GM18511 (cell line): ENCODE results near the gene FAM193B.
A peak's percentile ranks its signal among the peaks of the same experiment; 100 is the strongest.
"Not testable (repeated sequence)": the region's sequence is repeated elsewhere in the genome, so short reads cannot be mapped to it uniquely, and the experiment has no call there.

Experiments used
- ATAC-seq: cut with Tn5 transposase; IDR thresholded peaks from one replicate; pipeline ENCODE4 v1.9.1; 2021; ENCODE audit warnings: mild to moderate bottlenecking, moderate library complexity; ENCODE audit not compliant: unreplicated experiment

The FAM193B gene

DNA sequence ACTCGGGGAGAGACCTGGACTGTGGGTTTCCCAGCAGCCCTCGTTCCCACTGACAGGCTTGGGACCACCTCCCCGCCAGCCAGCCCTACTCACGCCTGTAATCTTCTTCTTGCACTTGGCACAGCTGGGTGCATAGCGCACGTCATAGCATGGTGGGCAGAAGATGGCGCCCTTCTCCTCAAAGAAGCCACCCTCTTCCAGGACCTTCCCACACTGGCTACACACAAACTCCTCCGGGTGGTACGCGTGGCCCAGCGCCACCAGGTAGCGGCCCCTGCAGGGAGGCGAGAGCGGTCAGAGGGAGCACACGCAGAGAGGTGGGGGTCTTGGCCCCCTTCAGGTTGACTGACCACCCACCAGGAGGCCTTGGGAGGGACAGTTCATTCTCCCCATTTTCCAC lies 66.4 kb downstream of the FAM193B start:
- ATAC-seq: no peak

DNA sequence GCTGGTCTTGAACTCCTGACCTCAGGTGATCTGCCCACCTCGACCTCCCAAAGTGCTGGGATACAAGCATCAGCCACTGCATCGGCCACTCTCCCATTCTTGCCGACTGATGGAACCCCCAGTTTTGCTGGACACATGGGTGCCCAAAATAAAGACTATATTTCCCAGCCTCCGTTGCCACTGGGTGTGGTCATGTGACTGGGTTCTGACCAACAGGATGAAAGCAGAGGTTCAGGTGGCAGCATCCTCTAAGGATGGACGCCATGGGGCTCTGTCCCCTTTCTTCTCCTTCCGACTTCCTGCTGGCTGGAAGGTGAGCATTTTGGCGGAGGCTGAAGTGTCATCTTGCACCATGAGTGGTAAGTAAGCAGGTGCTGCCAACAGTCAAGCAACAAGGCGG lies 67.2 kb downstream of the FAM193B start:
- ATAC-seq: no peak

DNA sequence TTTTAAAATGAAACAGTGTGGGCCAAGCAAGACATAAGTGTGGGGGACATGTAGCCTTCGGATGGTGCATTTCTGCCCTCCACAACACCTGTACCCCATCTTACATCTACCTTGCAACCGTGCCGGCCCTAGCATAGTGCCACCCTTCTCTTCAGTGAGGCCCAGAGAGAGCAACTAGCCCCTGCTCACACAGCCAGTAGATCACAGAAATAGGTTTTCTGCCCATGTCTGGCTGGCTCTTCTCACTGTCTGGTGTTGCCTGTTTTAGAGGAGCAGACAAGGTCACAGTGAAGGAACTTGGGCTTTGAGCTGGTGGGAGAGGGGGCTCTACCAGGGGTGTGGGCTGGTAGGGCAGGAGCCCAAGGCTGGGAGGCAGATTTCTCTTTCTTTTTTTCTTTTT lies 68.1 kb downstream of the FAM193B start:
- ATAC-seq: no peak

DNA sequence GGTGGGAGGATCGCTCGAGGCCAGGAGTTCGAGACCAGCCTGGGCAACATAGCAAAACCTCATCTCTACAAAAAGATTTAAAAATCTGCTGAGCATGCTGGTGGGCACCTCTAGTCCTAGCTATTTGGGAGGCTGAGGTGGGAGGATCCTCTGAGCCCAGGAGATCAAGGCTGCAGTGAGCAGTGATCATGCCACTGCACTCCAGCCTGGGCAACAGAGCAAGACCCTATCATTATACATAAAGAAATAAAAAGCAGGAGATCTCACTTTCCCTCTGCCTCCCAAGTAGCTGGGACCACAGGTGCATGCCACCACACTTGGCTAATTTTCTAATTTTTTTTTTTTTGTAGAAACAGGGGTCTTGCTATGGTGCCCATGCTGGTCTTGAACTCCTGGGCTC lies 68.6 kb downstream of the FAM193B start:
- not testable (repeated sequence) for ATAC-seq

DNA sequence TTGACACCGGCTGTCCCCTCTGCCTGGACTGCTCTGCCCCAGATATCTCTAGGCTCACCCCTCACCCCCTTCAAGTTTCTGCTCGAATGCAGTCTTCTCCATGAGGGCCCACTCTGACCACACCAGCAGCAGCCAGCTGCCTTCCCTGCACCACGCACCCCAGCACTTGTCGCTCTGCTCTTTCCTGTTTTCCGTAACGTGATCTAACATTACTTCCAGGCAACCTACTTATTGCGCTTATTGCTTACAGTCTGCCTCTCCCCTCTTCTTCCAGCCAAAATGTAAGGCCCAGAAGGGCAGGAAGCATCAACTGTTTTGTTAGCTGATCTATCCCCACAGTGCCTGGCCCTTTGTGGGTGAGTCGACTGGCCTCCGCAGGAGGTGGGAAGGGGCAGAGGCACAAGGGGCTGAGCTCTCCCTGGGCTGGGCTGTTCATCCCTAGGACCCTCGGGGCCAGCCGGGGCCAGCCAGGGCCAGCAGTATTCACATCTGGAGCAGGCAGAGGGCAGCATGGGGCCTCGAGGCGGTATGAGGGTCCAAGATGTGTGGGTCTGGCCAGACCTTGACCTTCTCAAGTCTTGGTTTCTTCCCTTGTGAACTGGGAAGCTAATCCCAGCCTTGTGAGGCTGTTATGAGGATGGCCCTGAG lies 69.3 kb downstream of the FAM193B start:
- no peak for ATAC-seq

DNA sequence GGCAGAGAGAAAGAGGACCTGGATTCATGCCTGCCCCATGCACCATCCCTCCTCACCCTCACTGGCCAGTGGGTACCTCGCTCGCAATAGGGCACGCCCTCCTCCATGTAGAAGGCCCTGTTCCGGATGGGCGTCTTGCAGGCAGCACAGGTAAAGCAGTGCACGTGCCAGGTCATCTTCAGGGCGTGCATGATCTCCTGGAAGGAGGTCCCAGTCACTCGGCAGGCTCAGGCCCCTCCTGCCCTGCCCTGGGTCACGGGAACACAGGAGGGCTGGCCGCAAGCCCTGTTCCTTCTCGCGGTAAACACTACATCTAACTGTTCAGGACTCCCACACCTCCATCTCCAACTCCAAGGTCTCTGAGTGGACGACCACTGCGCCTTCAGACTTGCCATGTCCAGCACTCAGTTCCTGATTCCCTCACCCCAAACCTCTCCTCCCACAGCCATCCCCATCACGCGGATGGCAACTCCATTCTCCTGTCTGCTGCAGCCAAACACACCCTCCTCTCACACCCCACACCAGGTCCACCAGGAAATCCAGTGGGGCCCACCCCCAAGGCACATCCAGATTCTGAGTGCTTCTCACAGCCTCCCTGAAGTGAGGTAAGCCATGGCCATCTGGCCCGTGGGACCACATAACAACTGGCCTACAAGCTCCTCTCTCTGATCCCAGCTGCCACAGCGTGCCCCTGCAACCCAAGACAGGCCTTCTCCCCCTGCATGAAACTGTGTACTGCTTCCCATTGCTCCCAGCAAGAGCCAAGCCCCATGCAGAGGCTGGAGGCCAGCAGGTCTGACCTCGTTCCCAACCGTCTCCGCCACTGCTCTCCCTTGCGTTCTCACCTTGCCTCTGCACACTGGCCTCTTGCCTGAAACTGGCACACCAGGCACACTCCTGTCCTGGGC lies 70.1 kb downstream of the FAM193B start:
- ATAC-seq: no peak

DNA sequence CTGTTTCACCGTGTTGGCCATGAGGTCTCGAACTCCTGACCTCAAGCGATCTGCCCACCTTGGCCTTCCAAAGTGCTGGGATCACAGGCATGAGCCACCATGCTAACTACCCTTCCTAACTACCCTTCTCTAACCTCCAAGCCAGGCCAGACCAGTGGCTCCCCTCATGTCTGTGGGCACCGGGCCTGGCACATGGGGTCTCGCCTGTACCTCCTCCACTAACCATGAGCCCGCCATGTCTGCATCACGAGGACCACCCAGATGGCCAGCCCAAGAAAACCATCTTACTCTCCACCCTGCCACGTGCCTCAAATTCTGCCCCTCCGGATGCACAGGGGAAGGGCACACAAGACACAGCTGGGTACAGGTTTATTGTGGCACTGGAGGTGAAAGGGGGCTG lies 71.3 kb downstream of the FAM193B start:
- ATAC-seq: no peak

DNA sequence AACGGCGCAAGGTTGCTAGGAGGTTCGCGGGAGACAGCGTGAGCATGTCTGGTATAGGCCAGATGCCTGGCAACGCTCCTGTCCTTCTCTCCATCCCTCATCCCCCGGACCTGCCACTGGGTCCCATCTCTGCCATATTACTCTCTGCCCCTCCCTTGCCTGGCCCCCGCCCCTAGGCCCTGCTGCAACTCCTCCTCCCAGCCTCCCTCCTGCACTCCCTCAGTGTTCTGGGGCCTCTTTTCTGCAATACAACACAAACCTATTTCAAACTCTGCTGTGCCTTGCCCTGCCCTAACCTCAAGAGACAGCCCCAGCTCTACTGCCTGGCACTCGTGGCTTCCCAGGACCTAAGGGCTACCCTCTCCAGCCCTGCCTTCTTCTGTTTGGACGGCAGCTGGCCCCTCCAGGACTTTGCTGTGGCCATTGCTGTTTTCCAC lies 72.0 kb downstream of the FAM193B start:
- no peak for ATAC-seq

DNA sequence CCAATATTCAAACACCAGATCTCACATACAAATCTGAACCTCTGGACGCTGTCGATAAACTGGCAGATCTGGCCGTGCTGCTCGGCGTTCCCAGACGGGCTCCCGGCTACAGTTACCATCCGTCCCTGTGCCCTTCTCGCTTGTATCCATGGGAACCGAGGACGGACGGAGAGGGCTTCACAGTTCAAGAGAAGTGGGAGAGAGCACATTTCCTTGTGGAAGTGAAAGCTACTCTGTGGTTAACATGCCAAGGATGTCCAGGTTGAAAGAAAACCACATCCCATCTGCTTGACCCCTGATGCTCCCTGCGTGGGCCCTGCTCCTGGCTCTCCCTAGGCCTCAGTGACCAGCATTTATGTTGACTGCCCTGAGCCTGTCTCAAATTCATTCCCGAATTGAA lies 74.6 kb downstream of the FAM193B start:
- no peak for ATAC-seq

DNA sequence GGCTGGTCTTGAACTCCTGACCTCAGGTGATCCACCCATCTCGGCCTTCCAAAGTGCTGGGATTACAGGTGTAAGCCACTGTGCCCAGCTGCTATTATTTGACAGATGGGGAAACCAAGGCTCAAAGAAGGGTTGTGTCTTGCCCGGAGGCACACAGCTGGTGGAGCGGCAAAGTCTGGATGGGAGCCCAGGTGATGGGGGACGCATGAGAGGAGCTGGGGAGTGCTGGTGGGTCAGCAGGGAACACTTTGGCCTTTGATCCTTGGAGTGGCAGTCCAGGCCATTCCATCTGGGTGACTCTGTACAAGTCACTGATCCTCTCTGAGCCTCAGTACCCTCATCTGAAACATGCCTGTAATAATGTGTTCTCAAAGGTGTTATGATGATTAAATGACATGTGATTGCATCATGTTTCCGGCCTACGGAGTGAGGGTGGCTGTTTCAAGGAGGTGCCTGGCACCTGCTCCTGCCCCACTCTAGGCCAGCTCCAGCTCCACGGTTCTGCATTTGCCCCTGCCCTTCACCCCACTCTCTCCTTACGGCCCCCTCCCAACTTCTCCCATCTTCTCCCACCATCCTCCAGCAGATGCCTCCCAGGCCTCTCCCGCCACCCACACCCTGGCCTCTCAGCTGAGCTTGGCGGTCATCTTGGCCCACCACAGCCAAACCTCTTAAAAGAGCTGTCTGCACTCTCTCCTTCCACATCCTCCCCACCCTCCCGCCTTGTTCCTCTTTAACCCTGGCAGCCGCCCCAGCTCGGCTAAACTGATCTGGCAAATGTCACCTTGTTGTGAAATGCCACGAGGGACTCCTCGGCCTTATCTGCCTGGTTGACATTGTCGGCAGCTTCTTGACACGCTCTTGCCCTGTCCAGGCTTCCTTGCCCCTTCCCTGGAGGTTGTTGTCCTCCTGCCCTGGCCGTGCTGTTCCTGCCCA lies 75.4 kb downstream of the FAM193B start:
- ATAC-seq: no peak

DNA sequence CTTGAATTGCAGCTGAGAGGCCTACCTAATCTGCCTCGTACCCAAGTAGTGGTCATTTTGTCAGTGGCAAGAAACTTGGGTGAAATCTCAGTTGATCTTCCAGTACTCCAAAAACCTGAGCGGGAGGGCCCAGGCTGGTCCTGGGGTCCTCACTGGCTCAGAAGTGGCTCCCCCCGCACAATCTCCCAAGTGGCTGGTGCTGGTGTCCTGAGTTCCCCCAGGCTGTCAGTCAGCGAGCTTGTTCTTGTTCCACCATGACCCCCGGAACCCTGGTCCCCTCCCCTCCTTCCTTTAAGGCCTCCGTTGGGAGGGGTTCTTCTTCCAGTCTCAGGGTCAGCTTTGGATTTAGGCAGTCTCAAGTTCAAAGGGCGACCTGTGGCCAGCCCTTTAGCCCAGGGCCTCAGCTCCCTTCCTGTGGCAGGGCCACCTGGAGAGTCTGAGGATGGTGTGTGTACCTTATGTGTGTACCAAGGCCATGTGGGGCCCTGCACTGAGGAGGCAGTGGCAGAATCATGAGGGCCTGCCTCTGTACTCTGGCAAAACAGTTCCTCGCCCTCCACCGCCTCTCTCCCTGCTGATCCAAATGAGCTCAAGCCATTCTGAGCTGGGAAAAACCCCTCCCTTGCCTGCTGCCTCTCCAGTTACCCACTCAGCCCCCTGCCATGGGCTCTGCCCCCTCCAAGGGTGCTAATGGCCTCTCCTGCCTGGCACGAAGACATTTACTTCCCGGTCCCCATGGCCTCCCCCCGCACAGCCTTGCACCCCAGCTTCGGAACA lies 76.5 kb downstream of the FAM193B start:
- no peak for ATAC-seq

DNA sequence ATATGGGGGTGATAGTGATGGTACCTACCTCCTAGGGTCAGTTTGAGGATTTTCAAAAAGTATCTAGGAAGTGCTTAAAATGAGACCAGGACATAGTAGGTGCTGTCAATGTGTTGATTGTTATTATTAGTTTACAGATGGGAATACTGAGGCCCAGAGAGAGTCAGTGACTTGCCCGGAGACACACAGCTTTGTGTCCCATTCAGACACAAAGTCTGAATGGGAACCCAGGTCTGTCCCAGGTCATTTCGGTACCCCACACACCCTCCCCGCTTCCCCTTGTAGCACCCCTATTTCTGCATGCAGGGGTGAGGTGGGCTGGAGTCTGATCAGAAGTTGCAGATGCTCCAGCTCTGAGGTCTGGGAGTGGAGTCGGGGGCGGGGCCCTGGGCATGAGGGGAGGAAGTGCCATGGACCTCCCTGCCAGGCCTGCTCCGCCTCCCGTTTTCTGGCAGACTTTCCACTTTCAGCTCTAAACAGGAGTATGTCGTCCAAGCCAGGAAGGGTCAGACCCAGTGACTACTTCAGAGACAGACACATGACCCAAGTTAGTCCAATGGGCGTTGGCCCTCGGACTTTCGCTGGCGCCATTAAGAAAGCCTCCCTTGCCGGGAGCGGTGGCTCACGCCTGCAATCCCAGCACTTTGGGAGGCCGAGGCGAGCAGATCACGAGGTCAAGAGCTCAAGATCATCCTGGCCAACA lies 77.7 kb downstream of the FAM193B start:
- ATAC-seq: no peak

DNA sequence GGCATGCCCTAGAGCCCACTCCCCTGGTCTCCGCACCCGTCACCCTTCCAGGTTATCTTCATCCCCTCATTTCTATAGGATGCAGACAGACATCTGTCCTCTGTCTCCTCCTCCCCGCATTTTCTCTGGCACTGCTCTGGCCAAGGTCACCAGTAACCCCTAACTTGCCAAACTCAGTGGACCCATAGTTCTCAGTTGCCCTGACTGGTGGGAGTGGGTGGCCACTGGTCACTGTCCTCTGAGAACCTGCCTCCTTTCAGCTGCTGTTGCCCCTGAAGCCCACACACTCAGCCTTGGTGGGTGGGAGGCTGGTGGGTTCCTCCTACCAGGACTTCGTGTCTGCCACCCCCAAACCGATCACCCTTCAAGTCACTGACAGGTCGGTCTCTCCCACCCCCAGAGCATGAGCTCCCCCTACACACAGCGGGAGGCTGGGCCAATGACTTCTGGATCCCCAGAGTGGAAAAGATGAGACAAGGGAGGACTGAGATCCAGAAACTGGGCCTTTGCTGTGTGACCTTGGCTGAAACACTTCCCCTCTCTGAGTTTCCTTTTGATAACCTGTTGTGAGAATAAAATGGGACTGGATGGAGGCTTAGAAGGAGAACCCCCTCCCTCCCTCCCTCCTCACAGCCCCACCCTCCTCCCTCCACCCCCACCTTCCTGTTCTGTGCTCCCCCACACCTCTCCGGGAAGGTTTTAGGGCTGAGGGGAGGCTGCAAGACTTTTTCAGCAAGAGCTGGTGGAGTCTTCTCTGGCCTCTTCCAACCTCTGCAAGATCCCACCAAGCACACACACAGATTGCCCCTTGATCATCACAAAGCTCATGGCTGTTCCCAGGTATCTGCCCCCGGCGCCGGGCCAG lies 78.6 kb downstream of the FAM193B start:
- ATAC-seq: no peak

DNA sequence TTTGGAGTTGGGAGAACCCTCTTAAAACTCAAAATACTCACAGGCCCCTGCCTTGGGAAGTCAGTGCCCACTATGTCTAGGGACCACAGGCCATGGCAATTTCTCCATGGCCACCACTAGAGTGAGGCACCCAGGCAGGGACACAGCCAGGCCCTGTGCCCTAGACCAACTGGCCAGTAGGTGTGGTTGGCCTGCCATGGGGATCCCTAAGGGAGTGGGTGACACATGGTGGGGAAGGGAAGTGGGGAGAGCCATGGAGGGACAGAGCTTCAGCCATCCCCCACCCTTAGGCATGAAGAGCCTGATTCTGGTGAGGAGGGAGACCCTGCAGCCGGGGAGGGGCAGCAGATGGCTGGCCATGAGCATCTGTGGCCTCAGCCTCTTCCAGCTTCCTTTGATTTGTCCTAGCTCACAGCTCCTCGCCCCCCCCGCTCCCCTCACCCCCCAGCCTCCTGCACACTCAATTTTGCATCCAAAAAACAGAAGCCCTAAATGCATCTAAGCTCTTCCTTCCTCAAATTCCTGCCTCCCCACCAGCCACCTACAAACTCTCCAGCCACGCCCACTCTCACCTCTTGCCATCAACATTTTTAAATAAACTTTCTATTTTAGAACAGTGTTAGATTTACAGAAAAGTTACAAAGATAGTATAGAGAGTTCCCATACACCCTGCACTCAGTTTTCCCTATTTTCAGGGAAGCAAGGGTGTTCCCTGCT lies 79.4 kb downstream of the FAM193B start:
- ATAC-seq: no peak

DNA sequence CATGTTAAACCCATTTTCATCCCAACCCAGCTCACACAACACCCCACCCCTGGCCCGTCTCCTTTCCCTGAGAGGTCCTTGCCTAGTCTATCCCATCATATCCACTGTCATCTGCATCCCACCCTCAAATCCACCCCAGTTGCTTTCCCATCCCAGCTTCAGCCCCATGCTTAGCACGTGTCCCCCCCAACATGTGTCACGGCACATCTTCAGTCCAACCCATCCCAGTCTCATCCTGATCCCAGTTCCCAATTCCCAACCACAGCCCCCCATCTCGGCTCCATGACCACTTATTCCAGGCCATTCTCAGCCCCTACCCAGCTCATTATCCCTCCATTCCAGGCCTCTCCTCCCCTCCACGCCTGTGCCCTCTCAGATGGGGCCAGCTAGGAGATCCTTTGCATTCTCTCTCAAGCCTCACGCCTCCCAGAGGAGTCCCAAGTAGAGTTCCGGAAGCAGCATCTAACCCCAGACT lies 80.3 kb downstream of the FAM193B start:
- no peak for ATAC-seq

DNA sequence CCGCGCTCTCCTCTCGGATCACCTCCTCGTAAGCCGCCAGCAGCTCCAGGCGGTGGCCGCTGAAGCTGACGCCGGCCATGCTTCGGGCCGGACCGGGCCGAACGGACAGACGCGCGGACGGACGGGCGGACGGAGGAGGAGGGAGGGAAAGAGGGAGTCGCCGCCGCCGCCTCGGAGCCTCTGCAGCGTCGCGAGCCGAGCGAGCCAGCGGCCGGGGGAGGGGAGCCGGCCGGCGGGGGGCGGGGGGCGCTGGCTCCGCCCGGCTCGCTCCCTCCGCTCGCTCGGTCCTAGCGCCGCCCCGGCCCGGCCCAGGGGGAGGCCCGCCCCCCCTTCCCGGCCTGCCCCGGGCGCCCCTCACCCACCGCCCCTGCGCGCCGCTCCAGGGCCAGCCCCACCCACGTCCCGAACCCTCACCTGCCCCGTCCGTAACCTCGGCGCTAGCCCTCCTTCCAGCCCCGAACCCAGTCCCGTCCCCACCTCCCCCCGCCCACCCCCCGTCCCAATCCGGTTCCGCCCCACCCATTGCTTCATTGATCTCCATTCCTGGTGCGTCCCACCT lies 80.8 kb downstream of the FAM193B start, which contains the start of gene DBN1:
TSS of gene DBN1 (minus strand) at position 192 of the 559 bp plus-strand sequence. CDS start at position 79, 113 bp downstream.
- ATAC-seq: peak; percentile 42
